Brain microvascular endothelial cell (primary cell): ENCODE measurements around the gene AP3S1.

Source experiments
- DNase-seq: peaks from one replicate; pipeline ENCODE4 v3.0.0-alpha.2; 2020
- H3K27ac ChIP-seq: fragments of 250-450 bp; sonication (Bioruptor Pico); 2 replicates; pipeline ENCODE4 v1.5.1; 2020; ENCODE audit warnings: mild to moderate bottlenecking, moderate library complexity
- H3K27me3 ChIP-seq: fragments of 250-450 bp; sonication (Bioruptor Pico); replicated peaks from 2 replicates; pipeline ENCODE4 v1.5.1; 2020; ENCODE audit warnings: mild to moderate bottlenecking
- H3K36me3 ChIP-seq: fragments of 250-450 bp; sonication (Bioruptor Pico); replicated peaks from 2 replicates; pipeline ENCODE4 v1.5.1; 2020; ENCODE audit warnings: mild to moderate bottlenecking
- H3K4me3 ChIP-seq: 2 replicates; pipeline ENCODE4 v1.5.1; 2011; ENCODE audit warnings: low read depth, mild to moderate bottlenecking, control low read depth, low read length, moderate library complexity
- CTCF ChIP-seq: IDR thresholded peaks from 2 replicates; pipeline ENCODE4 v1.5.1; 2011; ENCODE audit warnings: low read depth, mild to moderate bottlenecking, moderate library complexity, low read length, control low read depth, inconsistent platforms; ENCODE audit errors: missing control alignments
- in situ Hi-C: cut with HindIII; loops from 2 replicates; pipeline ENCODE4 v1.10.0; 2017; ENCODE audit warnings: low sequenced_read_pairs, low pct_ligation_motif_present

The AP3S1 gene

GRCh38 chr5:115946655-115947054, 104.9 kb downstream of the AP3S1 start:
- TF ChIP-seq CTCF: no peak
- in situ Hi-C loops: no loop called here
- Histone ChIP-seq H3K27me3 (no peaks in the 10 kb centered on the region), H3K36me3 (no peaks in the 10 kb centered on the region), H3K27ac (peak overlapping the region; percentile 51), H3K4me3 (no peak overlapping the region)
- peak; percentile 36 for DNase-seq

GRCh38 chr5:115947260-115947659, 105.5 kb downstream of the AP3S1 start:
- H3K4me3 ChIP-seq: no peak overlapping the region
- in situ Hi-C loops: no loop called here
- H3K27me3 ChIP-seq: no peaks in the 10 kb centered on the region
- H3K27ac ChIP-seq: peak overlapping the region; percentile 51
- no peaks in the 10 kb centered on the region for H3K36me3 ChIP-seq
- peak; percentile 57 for DNase-seq
- TF ChIP-seq CTCF: peak; percentile 1

GRCh38 chr5:115948091-115948534, 106.4 kb downstream of the AP3S1 start:
- Histone ChIP-seq H3K4me3 (no peak overlapping the region), H3K27me3 (no peaks in the 10 kb centered on the region), H3K36me3 (no peaks in the 10 kb centered on the region), H3K27ac (no peak overlapping the region)
- no peak for DNase-seq
- in situ Hi-C loops: no loop called here
- TF ChIP-seq CTCF: no peak

GRCh38 chr5:115949096-115949495, 107.4 kb downstream of the AP3S1 start:
- in situ Hi-C loops: no loop called here
- TF ChIP-seq CTCF: no peak
- no peak overlapping the region for H3K4me3 ChIP-seq
- peak; percentile 22 for DNase-seq
- no peak overlapping the region for H3K27ac ChIP-seq
- H3K36me3 ChIP-seq: no peaks in the 10 kb centered on the region
- H3K27me3 ChIP-seq: no peaks in the 10 kb centered on the region

GRCh38 chr5:115952588-115952987, 110.9 kb downstream of the AP3S1 start:
- Histone ChIP-seq H3K27me3 (no peaks in the 10 kb centered on the region), H3K27ac (no peak overlapping the region), H3K4me3 (no peak overlapping the region), H3K36me3 (no peaks in the 10 kb centered on the region)
- no peak for DNase-seq
- no peak for TF ChIP-seq CTCF
- in situ Hi-C loops: no loop called here

GRCh38 chr5:115954144-115954543, 112.4 kb downstream of the AP3S1 start:
- Histone ChIP-seq H3K27me3 (no peaks in the 10 kb centered on the region), H3K4me3 (no peak overlapping the region), H3K36me3 (no peaks in the 10 kb centered on the region), H3K27ac (no peak overlapping the region)
- no peak for DNase-seq
- in situ Hi-C loops: no loop called here
- TF ChIP-seq CTCF: no peak
